ENCODE results near the gene GTPBP2.
A peak's percentile ranks its signal among the peaks of the same experiment; 100 is the strongest.
"Not testable (repeated sequence)": the region's sequence is repeated elsewhere in the genome, so short reads cannot be mapped to it uniquely, and the experiment has no call there.

GTPBP2 gene

GRCh38 chr6:43658161-43658560 is 29.1 kb upstream of the GTPBP2 start:
- DNase-seq, result no peak

GRCh38 chr6:43657221-43657802 is 28.2 kb upstream of the GTPBP2 start:
- DNase-seq, result no peak

- DNase-seq, result not testable (repeated sequence)
These were observed 23.8 kb upstream of the GTPBP2 start for GRCh38 chr6:43652822-43653221.

GRCh38 chr6:43648248-43648647 is 19.2 kb upstream of the GTPBP2 start:
- DNase-seq, result no peak

GRCh38 chr6:43647613-43648012 is 18.5 kb upstream of the GTPBP2 start:
- DNase-seq, result no peak

- no peak for DNase-seq
These were observed 16.5 kb upstream of the GTPBP2 start for GRCh38 chr6:43645613-43645964.

- peak; percentile 80 for DNase-seq
These were observed 16.0 kb upstream of the GTPBP2 start, which contains the start of gene RSPH9 for GRCh38 chr6:43644940-43645612. RSPH9 (plus strand) TSS chr6:43645036; CDS start chr6:43645099, 63 bp downstream.

GRCh38 chr6:43639984-43640800 is 11.1 kb upstream of the GTPBP2 start:
- no peak for DNase-seq

GRCh38 chr6:43636308-43636659 is 7.2 kb upstream of the GTPBP2 start:
- DNase-seq, result peak; percentile 29

- DNase-seq, result peak; percentile 88
These were observed 6.6 kb upstream of the GTPBP2 start, which contains the start of gene MAD2L1BP for GRCh38 chr6:43635387-43636307. MAD2L1BP (plus strand) TSS chr6:43635840; CDS start chr6:43635876, 36 bp downstream.

GRCh38 chr6:43634702-43635303 is 5.7 kb upstream of the GTPBP2 start:
- no peak for DNase-seq

GRCh38 chr6:43633002-43633401 is 3.9 kb upstream of the GTPBP2 start:
- not testable (repeated sequence) for DNase-seq

GRCh38 chr6:43630980-43631619 is 2.0 kb upstream of the GTPBP2 start:
- no peak for DNase-seq

GRCh38 chr6:43629505-43630300 is 639 bp upstream of the GTPBP2 start:
- peak; percentile 88 for DNase-seq

GRCh38 chr6:43628393-43629103 is 516 bp downstream of the GTPBP2 start:
- peak; percentile 63 for DNase-seq

GRCh38 chr6:43627008-43627825 is 1.8 kb downstream of the GTPBP2 start:
- DNase-seq, result no peak

GRCh38 chr6:43625393-43625992 is 3.6 kb downstream of the GTPBP2 start:
- no peak for DNase-seq

- no peak for DNase-seq
These were observed 4.2 kb downstream of the GTPBP2 start for GRCh38 chr6:43624786-43625288.

All from CD4-positive, alpha-beta T cell treated with Interleukin-6 for 4 hours (primary cell).